ENCODE measurements around the gene OSBPL2. TPM values are rescaled to one million over a fixed set of nuclear protein-coding genes. Genes with fewer than 3 reads are reported as not detected.

The OSBPL2 gene
- total and polyA plus RNA-seq, 7 donors: 27.0 to 36.8 (median 31.7) TPM

DNA sequence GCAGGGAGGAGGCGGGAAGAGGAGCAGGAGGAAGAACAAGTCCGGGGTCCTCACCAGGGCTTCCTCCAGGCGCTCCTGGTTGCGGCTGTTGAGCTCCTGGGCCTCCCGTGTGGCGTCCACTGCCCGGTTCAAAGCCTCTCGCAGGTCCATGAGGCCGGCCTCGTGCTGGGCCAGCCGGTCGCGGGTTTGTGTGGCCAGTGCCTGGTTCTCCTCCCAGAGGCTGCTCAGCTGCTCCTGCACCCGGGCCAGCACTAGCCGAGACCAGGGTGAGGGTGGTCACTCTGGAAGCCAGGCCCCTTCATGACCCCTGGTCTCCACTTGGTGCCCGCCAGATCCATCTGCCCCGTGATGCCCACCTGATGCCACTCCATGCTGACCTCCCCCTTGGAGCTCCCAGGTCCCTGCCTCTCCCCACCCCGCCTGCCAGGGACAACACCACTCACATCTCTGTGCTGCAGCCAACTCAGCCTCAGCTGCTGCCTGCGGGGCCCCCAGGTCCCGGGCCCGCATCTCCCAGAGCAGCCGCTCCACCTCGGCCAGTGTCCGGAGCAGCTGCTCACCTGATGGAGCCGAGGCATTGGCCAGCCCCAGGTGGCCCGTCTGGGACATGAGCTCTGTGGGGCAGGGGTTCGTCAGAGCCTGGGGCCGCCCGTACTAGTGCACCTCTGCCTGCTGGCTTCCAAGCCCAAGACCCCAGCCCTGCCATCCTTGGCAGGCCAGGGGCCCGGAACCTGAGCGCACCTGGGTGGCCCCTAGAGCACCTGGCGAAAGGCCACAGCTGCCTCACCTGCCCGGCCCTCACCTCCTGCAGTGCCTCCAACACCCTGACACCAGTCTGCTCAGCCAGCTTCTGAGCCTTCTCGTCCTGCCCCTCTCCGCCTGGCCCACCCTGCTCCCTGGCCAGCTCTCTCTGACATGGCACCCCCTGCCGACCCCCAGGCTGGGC, 80.4 kb downstream of the OSBPL2 start:
- no peak overlapping the region for H3K4me3 ChIP-seq
- no peaks in the 10 kb centered on the region for H3K9me3 ChIP-seq
- TF ChIP-seq EP300 (IDR thresholded peaks at IDR 0.05) (no peak), POLR2A (IDR thresholded peaks at IDR 0.05) (no peak), POLR2AphosphoS5 (IDR thresholded peaks at IDR 0.05) (no peak)
- TF ChIP-seq, protein P1, sequence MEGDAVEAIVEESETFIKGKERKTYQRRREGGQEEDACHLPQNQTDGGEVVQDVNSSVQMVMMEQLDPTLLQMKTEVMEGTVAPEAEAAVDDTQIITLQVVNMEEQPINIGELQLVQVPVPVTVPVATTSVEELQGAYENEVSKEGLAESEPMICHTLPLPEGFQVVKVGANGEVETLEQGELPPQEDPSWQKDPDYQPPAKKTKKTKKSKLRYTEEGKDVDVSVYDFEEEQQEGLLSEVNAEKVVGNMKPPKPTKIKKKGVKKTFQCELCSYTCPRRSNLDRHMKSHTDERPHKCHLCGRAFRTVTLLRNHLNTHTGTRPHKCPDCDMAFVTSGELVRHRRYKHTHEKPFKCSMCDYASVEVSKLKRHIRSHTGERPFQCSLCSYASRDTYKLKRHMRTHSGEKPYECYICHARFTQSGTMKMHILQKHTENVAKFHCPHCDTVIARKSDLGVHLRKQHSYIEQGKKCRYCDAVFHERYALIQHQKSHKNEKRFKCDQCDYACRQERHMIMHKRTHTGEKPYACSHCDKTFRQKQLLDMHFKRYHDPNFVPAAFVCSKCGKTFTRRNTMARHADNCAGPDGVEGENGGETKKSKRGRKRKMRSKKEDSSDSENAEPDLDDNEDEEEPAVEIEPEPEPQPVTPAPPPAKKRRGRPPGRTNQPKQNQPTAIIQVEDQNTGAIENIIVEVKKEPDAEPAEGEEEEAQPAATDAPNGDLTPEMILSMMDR (IDR thresholded peaks at IDR 0.05): no peak
- peak overlapping the region; percentile 10 to 71 (median 50) for H3K27ac ChIP-seq
- H3K27me3 ChIP-seq: no peaks in the 10 kb centered on the region
- DNase-seq: no peak
- H3K4me1 ChIP-seq: no peaks in the 10 kb centered on the region
- peaks cover 55 to 87% (median 75%) of the 10 kb centered on the region in 4 donors for H3K36me3 ChIP-seq
- 68 to 90% methylated on average over 36 of the region's 36 CpGs for WGBS, 2 donors
- intact Hi-C loops (cut with DNase I): no loop called here

DNA sequence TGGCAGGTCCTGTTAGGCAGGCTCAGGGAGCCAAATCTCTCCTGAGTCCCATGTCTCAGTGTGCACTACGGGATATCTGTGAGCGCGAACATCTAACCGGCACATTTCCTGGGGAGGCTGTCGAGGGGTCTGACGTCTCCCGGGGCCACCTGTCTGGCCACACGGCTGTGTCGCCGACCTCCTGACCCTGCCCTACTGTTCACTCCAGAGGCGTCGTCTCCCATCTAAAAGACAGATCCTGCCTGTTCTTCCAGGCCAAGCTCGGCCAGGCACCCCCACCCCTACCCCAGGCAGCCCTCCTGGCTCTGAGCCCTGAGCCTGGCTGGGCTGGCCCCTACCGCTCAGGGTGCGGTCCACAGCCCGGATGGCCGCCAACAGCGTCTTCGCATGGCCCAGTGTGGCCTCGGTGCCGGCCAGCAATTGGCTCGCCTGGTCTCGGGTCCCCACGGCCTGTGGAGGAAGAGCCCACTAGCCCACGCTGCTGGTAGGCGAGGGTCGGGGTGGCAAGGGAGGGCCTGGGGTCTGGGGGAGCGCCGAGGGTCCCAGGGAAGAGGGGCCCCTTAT, 81.1 kb downstream of the OSBPL2 start:
- intact Hi-C loops (cut with DNase I): no loop called here
- no peak for TF ChIP-seq POLR2AphosphoS5 (IDR thresholded peaks at IDR 0.05)
- TF ChIP-seq, protein P1 (IDR thresholded peaks at IDR 0.05): no peak
- TF ChIP-seq POLR2A (IDR thresholded peaks at IDR 0.05): no peak
- no peak for TF ChIP-seq EP300 (IDR thresholded peaks at IDR 0.05)
- Histone ChIP-seq H3K27me3 (no peaks in the 10 kb centered on the region), H3K4me1 (no peaks in the 10 kb centered on the region), H3K36me3 (peaks cover 61 to 89% (median 77%) of the 10 kb centered on the region in 4 donors), H3K9me3 (no peaks in the 10 kb centered on the region), H3K27ac (peak overlapping the region; percentile 10 to 71 (median 50)), H3K4me3 (no peak overlapping the region)
- WGBS, 2 donors: 70 to 91% methylated on average over 29 of the region's 29 CpGs
- DNase-seq: no peak

GRCh38 chr20:62320581-62321354, 82.4 kb downstream of the OSBPL2 start:
- Histone ChIP-seq H3K9me3 (no peaks in the 10 kb centered on the region), H3K27ac (peak overlapping the region; percentile 1 to 71 (median 62)), H3K4me1 (no peaks in the 10 kb centered on the region), H3K27me3 (no peaks in the 10 kb centered on the region), H3K36me3 (peaks cover 61 to 89% (median 76%) of the 10 kb centered on the region in 4 donors), H3K4me3 (no peak overlapping the region)
- no peak for DNase-seq
- WGBS, 2 donors: 87 to 94% methylated on average over 22 of the region's 22 CpGs
- no peak for TF ChIP-seq EP300 (IDR thresholded peaks at IDR 0.05)
- TF ChIP-seq, protein P1 (IDR thresholded peaks at IDR 0.05): no peak
- no peak for TF ChIP-seq POLR2A (IDR thresholded peaks at IDR 0.05)
- TF ChIP-seq POLR2AphosphoS5 (IDR thresholded peaks at IDR 0.05): no peak
- intact Hi-C loops (cut with DNase I): no loop called here

DNA sequence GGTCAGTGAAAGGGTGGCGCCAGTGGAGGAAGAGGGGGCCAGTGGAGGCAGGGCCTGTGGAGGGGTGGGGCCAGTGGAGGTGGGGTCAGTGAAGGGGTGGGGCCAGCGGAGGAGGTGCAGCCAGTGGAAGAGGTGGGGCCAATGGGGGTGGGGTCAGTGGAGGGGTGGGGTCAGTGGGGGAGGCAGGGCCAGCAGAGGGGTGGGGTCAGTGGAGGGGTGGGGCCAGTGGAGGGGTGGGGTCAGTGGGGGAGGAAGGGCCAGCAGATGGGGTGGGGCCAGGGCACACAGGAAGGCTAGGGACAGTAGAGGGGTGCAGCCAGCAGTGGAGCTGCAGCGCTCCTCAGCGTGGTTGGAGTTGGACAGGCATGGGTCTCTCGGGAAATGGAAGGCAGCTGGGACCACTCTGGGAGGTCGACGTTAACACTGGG, 83.2 kb downstream of the OSBPL2 start:
- Histone ChIP-seq H3K27me3 (no peaks in the 10 kb centered on the region), H3K27ac (peak overlapping the region; percentile 39 to 52 (median 45)), H3K4me1 (no peaks in the 10 kb centered on the region), H3K9me3 (no peaks in the 10 kb centered on the region), H3K4me3 (no peak overlapping the region), H3K36me3 (peaks cover 60 to 89% (median 73%) of the 10 kb centered on the region in 4 donors)
- intact Hi-C loops (cut with DNase I): no loop called here
- WGBS, 2 donors: 88 to 93% methylated on average over 7 of the region's 7 CpGs
- TF ChIP-seq POLR2AphosphoS5 (IDR thresholded peaks at IDR 0.05) (no peak), EP300 (IDR thresholded peaks at IDR 0.05) (no peak), POLR2A (IDR thresholded peaks at IDR 0.05) (no peak)
- TF ChIP-seq, protein P1 (IDR thresholded peaks at IDR 0.05): no peak
- no peak for DNase-seq
